NCI-H2107 (cell line): ENCODE measurements around the gene LRIG2.
"Not testable (repeated sequence)": the region's sequence is repeated elsewhere in the genome, so short reads cannot be mapped to it uniquely, and the experiment has no call there.

Experiments
- DNase-seq: peaks from one replicate; lab custom pipeline; 2025; lab: John Stamatoyannopoulos, UW

LRIG2 gene

GRCh38 chr1:113129529-113130185 lies 56.7 kb downstream of the LRIG2 start:
- DNase-seq: no peak

GRCh38 chr1:113133038-113133437 lies 60.0 kb downstream of the LRIG2 start:
- no peak for DNase-seq

GRCh38 chr1:113133759-113134158 lies 60.8 kb downstream of the LRIG2 start:
- DNase-seq: no peak

- DNase-seq: no peak
Measured at GRCh38 chr1:113135460-113135859, 62.5 kb downstream of the LRIG2 start.

- DNase-seq: no peak
Measured at GRCh38 chr1:113136476-113136875, 63.5 kb downstream of the LRIG2 start.

- no peak for DNase-seq
Measured at GRCh38 chr1:113137563-113137962, 64.6 kb downstream of the LRIG2 start.

- DNase-seq: no peak
Measured at GRCh38 chr1:113138778-113139177, 65.8 kb downstream of the LRIG2 start.

GRCh38 chr1:113140176-113140575 lies 67.2 kb downstream of the LRIG2 start:
- DNase-seq: no peak

- peak; percentile 39 for DNase-seq
Measured at GRCh38 chr1:113140588-113141446, 67.8 kb downstream of the LRIG2 start.

GRCh38 chr1:113141650-113142473 lies 68.9 kb downstream of the LRIG2 start:
- no peak for DNase-seq

GRCh38 chr1:113142791-113143190 lies 69.8 kb downstream of the LRIG2 start:
- no peak for DNase-seq

GRCh38 chr1:113146242-113147072 lies 73.5 kb downstream of the LRIG2 start:
- no peak for DNase-seq

- no peak for DNase-seq
Measured at GRCh38 chr1:113147073-113147625, 74.2 kb downstream of the LRIG2 start.

- DNase-seq: no peak
Measured at GRCh38 chr1:113147826-113148225, 74.8 kb downstream of the LRIG2 start.

- not testable (repeated sequence) for DNase-seq
Measured at GRCh38 chr1:113150494-113150893, 77.5 kb downstream of the LRIG2 start.

GRCh38 chr1:113153116-113153803 lies 80.3 kb downstream of the LRIG2 start:
- DNase-seq: no peak

GRCh38 chr1:113156368-113156767 lies 83.4 kb downstream of the LRIG2 start:
- DNase-seq: no peak

GRCh38 chr1:113158743-113159142 lies 85.7 kb downstream of the LRIG2 start:
- DNase-seq: not testable (repeated sequence)

GRCh38 chr1:113166473-113166872 lies 93.5 kb downstream of the LRIG2 start:
- no peak for DNase-seq

- no peak for DNase-seq
Measured at GRCh38 chr1:113168946-113169345, 95.9 kb downstream of the LRIG2 start.

- no peak for DNase-seq
Measured at GRCh38 chr1:113169591-113169990, 96.6 kb downstream of the LRIG2 start.
